DND-41 (cell line): Measurements from ENCODE around the gene VIM.

ENCODE experiments used
- ATAC-seq: fragments of 200-7000 bp; cut with Tn5 transposase; 3 replicates; pipeline ENCODE4 v1.9.1; 2021; ENCODE audit warnings: low read depth; ENCODE audit not compliant: insufficient read depth
- DNase-seq: peaks from one replicate; pipeline ENCODE4 v3.0.0-alpha.2; 2020
- H2AFZ ChIP-seq: 2 replicates; pipeline ENCODE4 v1.6.0; 2012; ENCODE audit warnings: low read depth, low read length
- H3K27ac ChIP-seq: 2 replicates; pipeline ENCODE4 v1.5.1; 2012; ENCODE audit warnings: low read length, inconsistent platforms
- H3K27me3 ChIP-seq: fragments of 200-600 bp; sonication (generic); 2 replicates; pipeline ENCODE4 v1.6.0; 2012; ENCODE audit warnings: low read length, mild to moderate bottlenecking, inconsistent platforms; ENCODE audit not compliant: insufficient read depth, poor library complexity
- H3K36me3 ChIP-seq: 2 replicates; pipeline ENCODE4 v1.5.1; 2012; ENCODE audit warnings: low read length, inconsistent platforms; ENCODE audit not compliant: insufficient read depth
- H3K4me1 ChIP-seq: 2 replicates; pipeline ENCODE4 v1.5.1; 2012; ENCODE audit warnings: mild to moderate bottlenecking, low read length; ENCODE audit not compliant: insufficient read depth
- H3K4me2 ChIP-seq: 2 replicates; pipeline ENCODE4 v1.6.0; 2012; ENCODE audit warnings: mild to moderate bottlenecking, moderate library complexity, low read length, inconsistent platforms; ENCODE audit not compliant: insufficient read depth
- H3K4me3 ChIP-seq, 2 experiments: fragments of 200-600 bp in 1 of 2; shearing (Covaris generic) in 1 of 2; 2 replicates each; pipeline ENCODE4 v1.5.1; 2012 to 2016; ENCODE audit warnings: inconsistent platforms in 2 of 2, low read length in 2 of 2, mild to moderate bottlenecking in 2 of 2, low read depth in 1 of 2, moderate library complexity in 1 of 2
- H3K79me2 ChIP-seq: 2 replicates; pipeline ENCODE4 v1.6.0; 2012; ENCODE audit warnings: low read length, inconsistent platforms; ENCODE audit not compliant: insufficient read depth
- H3K9ac ChIP-seq: 2 replicates; pipeline ENCODE4 v1.6.0; 2012; ENCODE audit warnings: low read depth, mild to moderate bottlenecking, inconsistent platforms, low read length, moderate library complexity
- H3K9me3 ChIP-seq: 2 replicates; pipeline ENCODE4 v1.5.1; 2012; ENCODE audit warnings: low read length, moderate library complexity, mild to moderate bottlenecking, inconsistent platforms; ENCODE audit not compliant: insufficient read depth, severe bottlenecking
- H4K20me1 ChIP-seq: 2 replicates; pipeline ENCODE4 v1.6.0; 2012; ENCODE audit warnings: low read length; ENCODE audit not compliant: insufficient read depth
- CTCF ChIP-seq: IDR thresholded peaks from 2 replicates; pipeline ENCODE4 v1.5.1; 2012; ENCODE audit warnings: borderline replicate concordance, low read length, moderate library complexity, mild to moderate bottlenecking; ENCODE audit not compliant: poor library complexity, severe bottlenecking; ENCODE audit errors: extremely low read depth
- EZH2 ChIP-seq: IDR thresholded peaks from 3 replicates; pipeline ENCODE4 v1.6.1; 2012; ENCODE audit warnings: borderline replicate concordance, low read depth, mild to moderate bottlenecking, moderate library complexity, low read length, inconsistent platforms; ENCODE audit not compliant: severe bottlenecking

VIM gene

GRCh38 chr10:17228091-17229015 lies at the start of gene VIM:
Gene VIM, plus strand, starts transcription at chr10:17228241. Its CDS starts 1,182 bp downstream, at chr10:17229423.
- peak within 1 kb of the TSS; percentile 87 for H2AFZ ChIP-seq
- peaks cover 49% of the 10 kb centered on the region for H3K4me1 ChIP-seq

GRCh38 chr10:17179002-17179401 lies 49.0 kb upstream of the VIM start:
- no peaks in the 10 kb centered on the region for H3K79me2 ChIP-seq
- H3K9ac ChIP-seq = no peak overlapping the region
- H2AFZ ChIP-seq = no peak overlapping the region
- no peaks in the 10 kb centered on the region; the same call in 1 of the 2 replicates for H4K20me1 ChIP-seq
- no peaks in the 10 kb centered on the region for H3K9me3 ChIP-seq
- TF ChIP-seq EZH2 (no peak), CTCF (no peak)
- DNase-seq = no peak
- no peak for ATAC-seq
- no peak overlapping the region for H3K4me3 ChIP-seq
- H3K4me2 ChIP-seq = no peak overlapping the region
- H3K27me3 ChIP-seq = no peaks in the 10 kb centered on the region
- peaks cover 9% of the 10 kb centered on the region for H3K4me1 ChIP-seq
- no peak overlapping the region for H3K27ac ChIP-seq
- no peaks in the 10 kb centered on the region for H3K36me3 ChIP-seq

More at GRCh38 chr10:17228091-17229015, at the start of gene VIM:
- Histone ChIP-seq H3K9me3 (no peaks in the 10 kb centered on the region), H3K27me3 (no peaks in the 10 kb centered on the region), H3K36me3 (peaks cover 39% of the 10 kb centered on the region), H3K27ac (peak within 1 kb of the TSS; percentile 95), H3K9ac (peak within 1 kb of the TSS; percentile 99), H4K20me1 (peaks cover 34% of the 10 kb centered on the region), H3K4me2 (peak within 1 kb of the TSS; percentile 92), H3K79me2 (peaks cover 34% of the 10 kb centered on the region), H3K4me3 (peak within 1 kb of the TSS; percentile 88 to 96)
- ATAC-seq = peak; percentile 57
- peak; percentile 90 for DNase-seq
- TF ChIP-seq EZH2 = no peak
- no peak for TF ChIP-seq CTCF

- Histone ChIP-seq H3K27me3 (no peaks in the 10 kb centered on the region), H2AFZ (no peak overlapping the region), H3K36me3 (no peaks in the 10 kb centered on the region), H3K9me3 (no peaks in the 10 kb centered on the region), H3K9ac (no peak overlapping the region), H3K79me2 (no peaks in the 10 kb centered on the region; the same call in 1 of the 2 replicates), H3K4me3 (no peak overlapping the region), H3K27ac (no peak overlapping the region), H3K4me1 (no peaks in the 10 kb centered on the region), H4K20me1 (no peaks in the 10 kb centered on the region; the same call in 1 of the 2 replicates), H3K4me2 (no peak overlapping the region)
- TF ChIP-seq CTCF (no peak), EZH2 (no peak)
- no peak for DNase-seq
- ATAC-seq = no peak
Observed at GRCh38 chr10:17181110-17181509, 46.9 kb upstream of the VIM start.
